GM12892 (cell line): ENCODE measurements around the gene DOCK2.

ENCODE experiments used
- POLR2A ChIP-seq: IDR thresholded peaks from 2 replicates; pipeline ENCODE4 v1.6.1; 2011; ENCODE audit warnings: low read depth, low read length, control low read depth
- POLR2AphosphoS5 ChIP-seq: IDR thresholded peaks from 2 replicates; pipeline ENCODE4 v1.6.1; 2011; ENCODE audit warnings: low read depth, low read length, control low read depth
- TAF1 ChIP-seq: IDR thresholded peaks from 2 replicates; pipeline ENCODE4 v1.6.1; 2011; ENCODE audit warnings: low read depth, mild to moderate bottlenecking, control low read depth, low read length, borderline replicate concordance

- no peak for TF ChIP-seq TAF1
- TF ChIP-seq POLR2A: no peak
- no peak for TF ChIP-seq POLR2AphosphoS5
Observed at GRCh38 chr5:169895926-169896325, 258.9 kb downstream of the DOCK2 start.
